Left lung (tissue), 10 donors: ENCODE data around the gene SBF1. TPM values are rescaled to one million over a fixed set of nuclear protein-coding genes. Genes with fewer than 3 reads are reported as not detected.

Experiments
- ATAC-seq: fragments of 200-7000 bp; cut with Tn5 transposase; one replicate; pipeline ENCODE4 v1.9.1; 2020; ENCODE audit warnings: moderate library complexity
- DNase-seq, 4 donors: peaks; one replicate each; pipeline ENCODE4 v3.0.0-alpha.2; 2013 to 2020
- H3K27ac ChIP-seq, 2 donors: fragments of 200-600 bp; sonication (generic) in 1 of 2; one replicate each; pipeline versions ENCODE4 v1.5.0 to v1.8.0; 2020 to 2021
- H3K27me3 ChIP-seq, 2 donors: fragments of 200-600 bp; sonication (generic) in 1 of 2; one replicate each; pipeline versions ENCODE4 v1.5.0 to v1.8.0; 2020 to 2021
- H3K36me3 ChIP-seq, 2 donors: fragments of 200-600 bp; sonication (generic) in 1 of 2; one replicate each; pipeline versions ENCODE4 v1.5.0 to v1.8.0; 2020 to 2021
- H3K4me1 ChIP-seq, 2 donors: fragments of 200-600 bp; one replicate each; pipeline ENCODE4 v1.8.0; 2021
- H3K4me3 ChIP-seq, 2 donors: fragments of 200-600 bp; sonication (generic) in 1 of 2; one replicate each; pipeline versions ENCODE4 v1.5.0 to v1.8.0; 2020 to 2021; ENCODE audit warnings: mild to moderate bottlenecking in 1 of 2
- H3K9me3 ChIP-seq, 2 donors: fragments of 200-600 bp; sonication (generic) in 1 of 2; one replicate each; pipeline versions ENCODE4 v1.5.0 to v1.8.0; 2020 to 2021
- CTCF ChIP-seq, 2 donors: fragments of 200-600 bp; sonication (generic) in 1 of 2; IDR thresholded peaks; one replicate each; pipeline versions ENCODE4 v1.5.0 to v1.8.0; 2021; ENCODE audit warnings: antibody characterized with exemption in 2 of 2
- intact Hi-C, 2 donors: fragments of 100-400 bp; cut with DNase I; formaldehyde crosslinking; loops; one replicate each; pipeline versions ENCODE4 v1.11.2 to v1.14.2; 2022
- polyA plus RNA-seq, 6 donors: library from polyadenylated mRNA; unstranded; fragments of 120-200 nt; gene quantifications; one replicate each; pipeline ENCODE4 v1.2.1, GENCODE V29; 2013; ENCODE audit not compliant: insufficient read length in 6 of 6
- total RNA-seq, 2 donors: library from RNA; stranded (reverse); fragmentation: NEBNext Ultra II Directional; extraction: Animal tissue kit (Norgen Biotek cat#: 25700); gene quantifications; one replicate each; pipeline ENCODE4 v1.2.1, GENCODE V29; 2021
- donor health status: DM: no; HTN: yes; CAD: no.
- donor health status: DM: no; HTN: no; CAD: no.

Gene SBF1
- total and polyA plus RNA-seq, 8 donors, result 31.6 to 69.9 (median 41.9) TPM

GRCh38 chr22:50455201-50455600 is 19.6 kb downstream of the SBF1 start:
- no peak overlapping the region for H3K27ac ChIP-seq
- intact Hi-C loops, result no loop called here
- H3K4me3 ChIP-seq, result no peak overlapping the region
- H3K9me3 ChIP-seq, result no peaks in the 10 kb centered on the region
- no peak for TF ChIP-seq CTCF (IDR thresholded peaks at IDR 0.05)
- no peaks in the 10 kb centered on the region for H3K27me3 ChIP-seq
- H3K36me3 ChIP-seq, result peaks cover 0 to 90% of the 10 kb centered on the region in 2 donors
- ATAC-seq (no peak), DNase-seq (no peak)
- H3K4me1 ChIP-seq, result peaks cover 0 to 4% of the 10 kb centered on the region in 2 donors

- no peak overlapping the region for H3K4me3 ChIP-seq
- ATAC-seq, result no peak
- TF ChIP-seq CTCF (IDR thresholded peaks at IDR 0.05), result no peak
- intact Hi-C loops, result no loop called here
- H3K9me3 ChIP-seq, result no peaks in the 10 kb centered on the region
- H3K27me3 ChIP-seq, result no peaks in the 10 kb centered on the region
- no peak for DNase-seq
- H3K36me3 ChIP-seq, result peaks cover 0 to 90% of the 10 kb centered on the region in 2 donors
- no peak overlapping the region for H3K27ac ChIP-seq
- peaks cover 0 to 4% of the 10 kb centered on the region in 2 donors for H3K4me1 ChIP-seq
Observed at GRCh38 chr22:50454556-50455075, 20.2 kb downstream of the SBF1 start.

GRCh38 chr22:50452649-50453048 is 22.2 kb downstream of the SBF1 start:
- Histone ChIP-seq H3K4me1 (peaks cover 0 to 4% of the 10 kb centered on the region in 2 donors), H3K27me3 (no peaks in the 10 kb centered on the region), H3K9me3 (no peaks in the 10 kb centered on the region), H3K36me3 (peaks cover 0 to 87% of the 10 kb centered on the region in 2 donors), H3K27ac (no peak overlapping the region), H3K4me3 (no peak overlapping the region)
- ATAC-seq (no peak), DNase-seq (no peak)
- TF ChIP-seq CTCF (IDR thresholded peaks at IDR 0.05), result no peak
- intact Hi-C loops, result no loop called here

GRCh38 chr22:50447576-50448551 is 27.0 kb downstream of the SBF1 start:
- Histone ChIP-seq H3K4me1 (peaks cover 8 to 18% of the 10 kb centered on the region in 2 donors), H3K36me3 (peaks cover 0 to 86% of the 10 kb centered on the region in 2 donors), H3K27ac (no peak overlapping the region), H3K27me3 (no peaks in the 10 kb centered on the region), H3K9me3 (no peaks in the 10 kb centered on the region), H3K4me3 (no peak overlapping the region)
- peak in 1 of 4 donors; percentile 78 for DNase-seq
- no peak for TF ChIP-seq CTCF (IDR thresholded peaks at IDR 0.05)
- intact Hi-C loops, result no loop called here
- no peak for ATAC-seq
